Panc1 (cell line): ENCODE results near the gene LUZP2. TPM values are rescaled to one million over a fixed set of nuclear protein-coding genes. Genes with fewer than 3 reads are reported as not detected.

Experiments used
- ATAC-seq: fragments of 200-7000 bp; cut with Tn5 transposase; 2 replicates; pipeline ENCODE4 v1.9.1; 2020; ENCODE audit warnings: mild to moderate bottlenecking, moderate library complexity
- BruUV-seq: library from RNA; stranded (reverse); fragments of 400-500 nt; replicated peaks from 2 replicates; lab custom pipeline; 2021; lab: Mats Ljungman, UMichigan
- CTCF ChIA-PET: fragments of 300-600 bp; sonication (Branson Sonifier 250); formaldehyde crosslinking; loops from one replicate; lab custom pipeline; 2022; ENCODE audit warnings: antibody characterized with exemption; lab: Charles Lee
- POLR2A ChIA-PET: fragments of 300-600 bp; sonication (Branson Sonifier 250); formaldehyde crosslinking; loops from one replicate; lab custom pipeline; 2022; ENCODE audit warnings: antibody characterized with exemption; lab: Charles Lee
- DNase-seq: peaks from one replicate; pipeline ENCODE4 v3.0.0-alpha.2; 2010; ENCODE audit warnings: low read depth, low spot score
- H3K27ac ChIP-seq: 2 replicates; pipeline ENCODE4 v1.5.1; 2011; ENCODE audit warnings: mild to moderate bottlenecking, low read length, inconsistent platforms
- H3K27me3 ChIP-seq: fragments of 200-500 bp; sonication (Bioruptor generic); 2 replicates; pipeline ENCODE4 v1.6.0; 2014; ENCODE audit warnings: low read length, inconsistent platforms; ENCODE audit not compliant: control insufficient read depth, insufficient read depth
- H3K36me3 ChIP-seq: fragments of 200-500 bp; sonication (Bioruptor generic); 2 replicates; pipeline ENCODE4 v1.5.1; 2014; ENCODE audit warnings: inconsistent platforms, mild to moderate bottlenecking, low read length, moderate library complexity; ENCODE audit not compliant: control insufficient read depth, insufficient read depth
- H3K4me1 ChIP-seq: 2 replicates; pipeline ENCODE4 v1.5.1; 2011; ENCODE audit warnings: inconsistent platforms, mild to moderate bottlenecking, low read length, moderate library complexity; ENCODE audit not compliant: control insufficient read depth, insufficient read depth
- H3K4me3 ChIP-seq, 2 experiments: 2 replicates each; pipeline ENCODE4 v1.5.1; 2011 to 2012; ENCODE audit warnings: low read depth in 2 of 2, low read length in 2 of 2, mild to moderate bottlenecking in 2 of 2, inconsistent platforms in 1 of 2, moderate library complexity in 1 of 2
- H3K9me3 ChIP-seq: fragments of 200-500 bp; sonication (Bioruptor generic); 2 replicates; pipeline ENCODE4 v1.5.1; 2014; ENCODE audit warnings: low read depth, mild to moderate bottlenecking, inconsistent platforms, low read length, moderate library complexity; ENCODE audit not compliant: control insufficient read depth, insufficient read depth
- POLR2AphosphoS5 ChIP-seq: IDR thresholded peaks from 2 replicates; pipeline ENCODE4 v1.6.1; 2012; ENCODE audit warnings: mild to moderate bottlenecking, low read depth, low read length, moderate library complexity
- SIN3A ChIP-seq: IDR thresholded peaks from 2 replicates; pipeline ENCODE4 v1.6.1; 2012; ENCODE audit warnings: low read depth, mild to moderate bottlenecking, low read length, moderate library complexity, borderline replicate concordance; ENCODE audit not compliant: insufficient read depth
- TCF7L2 ChIP-seq: IDR thresholded peaks from 2 replicates; pipeline ENCODE4 v1.6.1; 2011; ENCODE audit warnings: mild to moderate bottlenecking, low read depth, low read length, inconsistent platforms
- in situ Hi-C: cut with HindIII; loops from 2 replicates; pipeline ENCODE4 v1.10.0; 2016; ENCODE audit warnings: low sequenced_read_pairs, low pct_unique_long_range_greater_than_20kb
- intact Hi-C: fragments of 100-400 bp; cut with micrococcal nuclease; formaldehyde crosslinking; loops from one replicate; pipeline ENCODE4 v1.10.0; 2022; ENCODE audit not compliant: unreplicated experiment
- total RNA-seq: library from RNA; stranded (reverse); gene quantifications from one replicate; pipeline ENCODE4 v1.2.1, GENCODE V29; 2021; ENCODE audit not compliant: unreplicated experiment
- TF ChIP-seq, protein P1 (sequence below): fragments of 450-650 bp; IDR thresholded peaks from 2 replicates; pipeline ENCODE4 v1.5.1; 2017; ENCODE audit warnings: mild to moderate bottlenecking
- TF ChIP-seq, protein P2 (sequence below), 2 experiments: IDR thresholded peaks; 2 replicates each; pipeline ENCODE4 v1.6.1; 2011 to 2012; ENCODE audit warnings: low read depth in 2 of 2, control low read depth in 1 of 2, low read length in 1 of 2, mild to moderate bottlenecking in 1 of 2, moderate library complexity in 1 of 2; ENCODE audit not compliant: insufficient read depth in 1 of 2

Gene LUZP2
- total RNA-seq, 1 experiment from 2014 or later, result 0.18 TPM

DNA sequence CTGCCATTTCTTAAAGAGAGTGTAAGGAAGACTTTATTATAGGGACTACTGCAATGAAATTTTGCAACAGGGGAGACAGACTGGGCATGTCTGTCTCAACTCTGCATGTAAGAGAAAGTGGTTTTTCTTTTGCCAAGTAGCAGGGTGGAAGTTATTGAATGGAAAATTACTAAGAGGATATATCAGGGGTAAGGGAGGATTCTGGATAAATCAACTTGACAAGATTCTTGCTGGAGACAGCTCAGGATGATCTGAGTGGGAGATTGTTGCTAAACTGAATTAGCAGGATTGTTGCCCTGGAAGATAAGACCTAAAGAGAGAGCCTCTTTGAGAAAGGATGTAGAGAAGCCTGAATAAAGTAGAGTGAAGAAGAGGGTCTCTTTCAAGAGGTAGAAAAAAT lies 145.8 kb downstream of the LUZP2 start:
- no peaks in the 10 kb centered on the region for H3K27me3 ChIP-seq
- no peak overlapping the region for H3K27ac ChIP-seq
- CTCF ChIA-PET, result no interaction called here
- no peaks in the 10 kb centered on the region for H3K4me1 ChIP-seq
- DNase-seq, result no peak
- no peak for ATAC-seq
- TF ChIP-seq POLR2AphosphoS5, result no peak
- TF ChIP-seq TCF7L2, result no peak
- TF ChIP-seq, protein P1, sequence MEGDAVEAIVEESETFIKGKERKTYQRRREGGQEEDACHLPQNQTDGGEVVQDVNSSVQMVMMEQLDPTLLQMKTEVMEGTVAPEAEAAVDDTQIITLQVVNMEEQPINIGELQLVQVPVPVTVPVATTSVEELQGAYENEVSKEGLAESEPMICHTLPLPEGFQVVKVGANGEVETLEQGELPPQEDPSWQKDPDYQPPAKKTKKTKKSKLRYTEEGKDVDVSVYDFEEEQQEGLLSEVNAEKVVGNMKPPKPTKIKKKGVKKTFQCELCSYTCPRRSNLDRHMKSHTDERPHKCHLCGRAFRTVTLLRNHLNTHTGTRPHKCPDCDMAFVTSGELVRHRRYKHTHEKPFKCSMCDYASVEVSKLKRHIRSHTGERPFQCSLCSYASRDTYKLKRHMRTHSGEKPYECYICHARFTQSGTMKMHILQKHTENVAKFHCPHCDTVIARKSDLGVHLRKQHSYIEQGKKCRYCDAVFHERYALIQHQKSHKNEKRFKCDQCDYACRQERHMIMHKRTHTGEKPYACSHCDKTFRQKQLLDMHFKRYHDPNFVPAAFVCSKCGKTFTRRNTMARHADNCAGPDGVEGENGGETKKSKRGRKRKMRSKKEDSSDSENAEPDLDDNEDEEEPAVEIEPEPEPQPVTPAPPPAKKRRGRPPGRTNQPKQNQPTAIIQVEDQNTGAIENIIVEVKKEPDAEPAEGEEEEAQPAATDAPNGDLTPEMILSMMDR, result no peak
- TF ChIP-seq SIN3A, result no peak
- TF ChIP-seq, protein P2, sequence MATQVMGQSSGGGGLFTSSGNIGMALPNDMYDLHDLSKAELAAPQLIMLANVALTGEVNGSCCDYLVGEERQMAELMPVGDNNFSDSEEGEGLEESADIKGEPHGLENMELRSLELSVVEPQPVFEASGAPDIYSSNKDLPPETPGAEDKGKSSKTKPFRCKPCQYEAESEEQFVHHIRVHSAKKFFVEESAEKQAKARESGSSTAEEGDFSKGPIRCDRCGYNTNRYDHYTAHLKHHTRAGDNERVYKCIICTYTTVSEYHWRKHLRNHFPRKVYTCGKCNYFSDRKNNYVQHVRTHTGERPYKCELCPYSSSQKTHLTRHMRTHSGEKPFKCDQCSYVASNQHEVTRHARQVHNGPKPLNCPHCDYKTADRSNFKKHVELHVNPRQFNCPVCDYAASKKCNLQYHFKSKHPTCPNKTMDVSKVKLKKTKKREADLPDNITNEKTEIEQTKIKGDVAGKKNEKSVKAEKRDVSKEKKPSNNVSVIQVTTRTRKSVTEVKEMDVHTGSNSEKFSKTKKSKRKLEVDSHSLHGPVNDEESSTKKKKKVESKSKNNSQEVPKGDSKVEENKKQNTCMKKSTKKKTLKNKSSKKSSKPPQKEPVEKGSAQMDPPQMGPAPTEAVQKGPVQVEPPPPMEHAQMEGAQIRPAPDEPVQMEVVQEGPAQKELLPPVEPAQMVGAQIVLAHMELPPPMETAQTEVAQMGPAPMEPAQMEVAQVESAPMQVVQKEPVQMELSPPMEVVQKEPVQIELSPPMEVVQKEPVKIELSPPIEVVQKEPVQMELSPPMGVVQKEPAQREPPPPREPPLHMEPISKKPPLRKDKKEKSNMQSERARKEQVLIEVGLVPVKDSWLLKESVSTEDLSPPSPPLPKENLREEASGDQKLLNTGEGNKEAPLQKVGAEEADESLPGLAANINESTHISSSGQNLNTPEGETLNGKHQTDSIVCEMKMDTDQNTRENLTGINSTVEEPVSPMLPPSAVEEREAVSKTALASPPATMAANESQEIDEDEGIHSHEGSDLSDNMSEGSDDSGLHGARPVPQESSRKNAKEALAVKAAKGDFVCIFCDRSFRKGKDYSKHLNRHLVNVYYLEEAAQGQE (IDR thresholded peaks at IDR 0.05; ENCODE audit: insufficient read depth in 1 of 2, low read depth in 2 of 2, low read length in 1 of 2), result no peak
- no peak overlapping the region for H3K4me3 ChIP-seq
- BruUV-seq, result no TSS peak
- intact Hi-C loops (no loop called here), in situ Hi-C loops (no loop called here)
- no peaks in the 10 kb centered on the region for H3K36me3 ChIP-seq
- no peaks in the 10 kb centered on the region for H3K9me3 ChIP-seq
- POLR2A ChIA-PET, result no interaction called here

DNA sequence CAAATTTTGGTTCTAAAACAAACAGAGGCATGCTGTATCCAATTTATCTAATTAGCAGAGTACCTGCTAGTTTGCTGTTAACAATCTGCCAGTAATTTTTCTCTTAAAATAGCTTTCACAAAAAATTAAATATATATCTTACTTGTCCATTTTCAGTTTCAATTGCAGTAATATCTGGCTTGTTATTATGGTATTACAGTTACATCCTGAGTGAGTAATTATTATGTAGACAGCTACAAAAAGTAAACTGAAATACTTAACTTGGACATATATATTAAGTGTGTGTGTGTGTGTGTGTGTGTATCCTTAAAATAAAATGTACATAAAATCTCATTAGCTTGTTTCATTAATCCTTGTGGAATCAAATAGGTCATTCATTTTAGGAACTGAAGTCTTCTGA lies 148.7 kb downstream of the LUZP2 start:
- in situ Hi-C loops, result no loop called here
- no peak overlapping the region for H3K4me3 ChIP-seq
- no peaks in the 10 kb centered on the region for H3K36me3 ChIP-seq
- intact Hi-C loops, result no loop called here
- H3K27me3 ChIP-seq, result no peaks in the 10 kb centered on the region
- no TSS peak for BruUV-seq
- no peaks in the 10 kb centered on the region for H3K4me1 ChIP-seq
- H3K27ac ChIP-seq, result no peak overlapping the region
- no peak for ATAC-seq
- no peaks in the 10 kb centered on the region for H3K9me3 ChIP-seq
- DNase-seq, result no peak
- TF ChIP-seq SIN3A (no peak), POLR2AphosphoS5 (no peak), TCF7L2 (no peak)
- TF ChIP-seq, protein P2 (IDR thresholded peaks at IDR 0.05; ENCODE audit: insufficient read depth in 1 of 2, low read depth in 2 of 2, low read length in 1 of 2), result no peak
- TF ChIP-seq, protein P1, result no peak
- POLR2A ChIA-PET, result no interaction called here
- CTCF ChIA-PET, result no interaction called here
